HL-60 (cell line): ENCODE data around the gene TDRD12.

ENCODE experiments used
- DNase-seq, 2 experiments: peaks; one replicate each; pipeline ENCODE4 v3.0.0-alpha.2; 2010 to 2020; ENCODE audit warnings: low read depth in 1 of 2, low spot score in 1 of 2
- H3K27ac ChIP-seq: fragments of 250-450 bp; sonication (Bioruptor Pico); replicated peaks from 2 replicates; pipeline ENCODE4 v1.5.1; 2020; ENCODE audit warnings: mild to moderate bottlenecking, moderate library complexity
- H3K27me3 ChIP-seq: fragments of 250-450 bp; sonication (Bioruptor Pico); 2 replicates; pipeline ENCODE4 v1.5.1; 2021; ENCODE audit warnings: mild to moderate bottlenecking, moderate library complexity; ENCODE audit not compliant: insufficient read depth, poor library complexity, severe bottlenecking
- H3K4me3 ChIP-seq: replicated peaks from 2 replicates; pipeline ENCODE4 v1.5.1; 2011; ENCODE audit warnings: mild to moderate bottlenecking, control low read depth, low read length; ENCODE audit not compliant: insufficient read depth
- GABPA ChIP-seq: IDR thresholded peaks from 2 replicates; pipeline ENCODE4 v1.6.1; 2012; ENCODE audit warnings: low read depth
- POLR2AphosphoS5 ChIP-seq: IDR thresholded peaks from 2 replicates; pipeline ENCODE4 v1.6.1; 2012; ENCODE audit warnings: low read depth
- SPI1 ChIP-seq: IDR thresholded peaks from 2 replicates; pipeline ENCODE4 v1.6.1; 2012; ENCODE audit warnings: low read depth, mild to moderate bottlenecking, borderline replicate concordance
- TF ChIP-seq, protein P1 (sequence below): IDR thresholded peaks from 2 replicates; pipeline ENCODE4 v1.6.1; 2012; ENCODE audit warnings: low read depth; ENCODE audit not compliant: insufficient replicate concordance
- TF ChIP-seq, protein P2 (sequence below): IDR thresholded peaks from one replicate; pipeline ENCODE4 v1.5.1; 2011; ENCODE audit warnings: low read length, control low read depth, inconsistent platforms; ENCODE audit not compliant: insufficient read depth

TDRD12 gene

DNA sequence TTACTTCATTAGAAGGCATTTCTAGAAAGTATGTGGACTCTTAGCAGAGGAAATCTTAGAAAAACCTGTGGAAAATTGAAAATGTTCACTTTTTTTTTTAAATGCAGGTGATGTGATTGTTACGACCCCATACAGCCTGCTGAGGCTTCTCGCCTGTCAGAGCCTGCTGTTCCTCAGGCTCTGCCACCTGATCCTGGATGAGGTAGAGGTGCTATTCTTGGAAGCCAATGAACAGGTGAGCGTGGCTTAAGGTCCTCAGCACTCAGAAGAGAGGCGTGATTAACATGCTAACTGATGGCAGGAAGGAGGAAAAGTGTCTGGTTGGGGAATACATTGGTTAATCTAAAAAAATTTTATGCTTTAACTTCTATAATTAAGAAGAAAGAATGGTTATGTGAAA is 78.6 kb downstream of the TDRD12 start:
- Histone ChIP-seq H3K27me3 (no peaks in the 10 kb centered on the region), H3K4me3 (no peak overlapping the region), H3K27ac (no peak overlapping the region)
- no peak for TF ChIP-seq GABPA
- TF ChIP-seq, protein P1, sequence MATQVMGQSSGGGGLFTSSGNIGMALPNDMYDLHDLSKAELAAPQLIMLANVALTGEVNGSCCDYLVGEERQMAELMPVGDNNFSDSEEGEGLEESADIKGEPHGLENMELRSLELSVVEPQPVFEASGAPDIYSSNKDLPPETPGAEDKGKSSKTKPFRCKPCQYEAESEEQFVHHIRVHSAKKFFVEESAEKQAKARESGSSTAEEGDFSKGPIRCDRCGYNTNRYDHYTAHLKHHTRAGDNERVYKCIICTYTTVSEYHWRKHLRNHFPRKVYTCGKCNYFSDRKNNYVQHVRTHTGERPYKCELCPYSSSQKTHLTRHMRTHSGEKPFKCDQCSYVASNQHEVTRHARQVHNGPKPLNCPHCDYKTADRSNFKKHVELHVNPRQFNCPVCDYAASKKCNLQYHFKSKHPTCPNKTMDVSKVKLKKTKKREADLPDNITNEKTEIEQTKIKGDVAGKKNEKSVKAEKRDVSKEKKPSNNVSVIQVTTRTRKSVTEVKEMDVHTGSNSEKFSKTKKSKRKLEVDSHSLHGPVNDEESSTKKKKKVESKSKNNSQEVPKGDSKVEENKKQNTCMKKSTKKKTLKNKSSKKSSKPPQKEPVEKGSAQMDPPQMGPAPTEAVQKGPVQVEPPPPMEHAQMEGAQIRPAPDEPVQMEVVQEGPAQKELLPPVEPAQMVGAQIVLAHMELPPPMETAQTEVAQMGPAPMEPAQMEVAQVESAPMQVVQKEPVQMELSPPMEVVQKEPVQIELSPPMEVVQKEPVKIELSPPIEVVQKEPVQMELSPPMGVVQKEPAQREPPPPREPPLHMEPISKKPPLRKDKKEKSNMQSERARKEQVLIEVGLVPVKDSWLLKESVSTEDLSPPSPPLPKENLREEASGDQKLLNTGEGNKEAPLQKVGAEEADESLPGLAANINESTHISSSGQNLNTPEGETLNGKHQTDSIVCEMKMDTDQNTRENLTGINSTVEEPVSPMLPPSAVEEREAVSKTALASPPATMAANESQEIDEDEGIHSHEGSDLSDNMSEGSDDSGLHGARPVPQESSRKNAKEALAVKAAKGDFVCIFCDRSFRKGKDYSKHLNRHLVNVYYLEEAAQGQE: no peak
- TF ChIP-seq, protein P2, sequence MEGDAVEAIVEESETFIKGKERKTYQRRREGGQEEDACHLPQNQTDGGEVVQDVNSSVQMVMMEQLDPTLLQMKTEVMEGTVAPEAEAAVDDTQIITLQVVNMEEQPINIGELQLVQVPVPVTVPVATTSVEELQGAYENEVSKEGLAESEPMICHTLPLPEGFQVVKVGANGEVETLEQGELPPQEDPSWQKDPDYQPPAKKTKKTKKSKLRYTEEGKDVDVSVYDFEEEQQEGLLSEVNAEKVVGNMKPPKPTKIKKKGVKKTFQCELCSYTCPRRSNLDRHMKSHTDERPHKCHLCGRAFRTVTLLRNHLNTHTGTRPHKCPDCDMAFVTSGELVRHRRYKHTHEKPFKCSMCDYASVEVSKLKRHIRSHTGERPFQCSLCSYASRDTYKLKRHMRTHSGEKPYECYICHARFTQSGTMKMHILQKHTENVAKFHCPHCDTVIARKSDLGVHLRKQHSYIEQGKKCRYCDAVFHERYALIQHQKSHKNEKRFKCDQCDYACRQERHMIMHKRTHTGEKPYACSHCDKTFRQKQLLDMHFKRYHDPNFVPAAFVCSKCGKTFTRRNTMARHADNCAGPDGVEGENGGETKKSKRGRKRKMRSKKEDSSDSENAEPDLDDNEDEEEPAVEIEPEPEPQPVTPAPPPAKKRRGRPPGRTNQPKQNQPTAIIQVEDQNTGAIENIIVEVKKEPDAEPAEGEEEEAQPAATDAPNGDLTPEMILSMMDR: no peak
- TF ChIP-seq POLR2AphosphoS5: no peak
- TF ChIP-seq SPI1: no peak
- no peak for DNase-seq

DNA sequence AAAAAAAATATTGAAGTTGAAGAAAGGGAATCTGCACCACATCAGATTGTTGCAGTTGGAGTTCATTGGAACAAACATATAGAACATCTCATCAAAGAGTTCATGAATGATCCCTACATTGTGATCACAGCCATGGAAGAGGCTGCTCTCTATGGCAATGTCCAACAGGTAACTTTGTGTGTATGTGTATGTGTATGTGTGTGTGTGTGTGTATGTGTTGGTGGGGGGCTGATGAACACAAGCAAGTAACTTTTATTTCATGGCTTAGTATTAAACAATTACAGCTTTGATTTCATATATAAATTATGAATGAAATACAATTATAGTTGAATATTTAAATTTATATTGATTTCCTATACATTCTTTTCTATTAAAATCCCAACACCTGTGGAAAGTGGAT is 80.6 kb downstream of the TDRD12 start:
- no peak for DNase-seq
- no peak overlapping the region for H3K4me3 ChIP-seq
- no peak for TF ChIP-seq POLR2AphosphoS5
- no peak for TF ChIP-seq SPI1
- TF ChIP-seq, protein P2: no peak
- TF ChIP-seq GABPA: no peak
- TF ChIP-seq, protein P1: no peak
- no peak overlapping the region for H3K27ac ChIP-seq
- H3K27me3 ChIP-seq: no peaks in the 10 kb centered on the region

DNA sequence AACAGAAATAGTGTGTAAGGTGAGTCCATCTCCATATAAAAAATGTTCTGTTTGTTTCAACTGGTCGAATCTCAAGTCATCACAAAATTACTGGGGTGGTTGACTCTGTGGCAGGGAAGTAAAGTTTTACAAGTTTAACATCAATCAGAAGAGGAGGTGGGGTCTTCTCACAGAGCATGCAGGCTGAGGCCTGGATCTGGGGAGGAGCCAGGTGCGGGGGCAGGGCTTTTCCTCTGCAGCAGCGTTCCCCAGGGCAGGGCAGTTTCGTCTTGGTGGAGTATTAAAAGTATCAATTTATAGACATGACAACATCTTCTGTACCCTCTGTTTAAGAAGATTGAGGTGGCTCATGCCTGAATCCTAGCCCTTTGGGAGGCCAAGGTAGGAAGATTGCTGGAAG is 81.2 kb downstream of the TDRD12 start:
- H3K27me3 ChIP-seq: no peaks in the 10 kb centered on the region
- no peak overlapping the region for H3K4me3 ChIP-seq
- TF ChIP-seq SPI1 (no peak), POLR2AphosphoS5 (no peak), GABPA (no peak)
- TF ChIP-seq, protein P2: no peak
- TF ChIP-seq, protein P1: no peak
- DNase-seq: no peak
- no peak overlapping the region for H3K27ac ChIP-seq
